Midbrain (tissue), 1 donor: Measurements from ENCODE around the gene PFN4.
"Not testable (repeated sequence)": the region's sequence is repeated elsewhere in the genome, so short reads cannot be mapped to it uniquely, and the experiment has no call there.

Experiments
- DNase-seq: peaks from one replicate; lab custom pipeline; 2025; lab: John Stamatoyannopoulos, UW

Gene PFN4

GRCh38 chr2:24111407-24111901 lies 11.7 kb downstream of the PFN4 start:
- no peak for DNase-seq

DNA sequence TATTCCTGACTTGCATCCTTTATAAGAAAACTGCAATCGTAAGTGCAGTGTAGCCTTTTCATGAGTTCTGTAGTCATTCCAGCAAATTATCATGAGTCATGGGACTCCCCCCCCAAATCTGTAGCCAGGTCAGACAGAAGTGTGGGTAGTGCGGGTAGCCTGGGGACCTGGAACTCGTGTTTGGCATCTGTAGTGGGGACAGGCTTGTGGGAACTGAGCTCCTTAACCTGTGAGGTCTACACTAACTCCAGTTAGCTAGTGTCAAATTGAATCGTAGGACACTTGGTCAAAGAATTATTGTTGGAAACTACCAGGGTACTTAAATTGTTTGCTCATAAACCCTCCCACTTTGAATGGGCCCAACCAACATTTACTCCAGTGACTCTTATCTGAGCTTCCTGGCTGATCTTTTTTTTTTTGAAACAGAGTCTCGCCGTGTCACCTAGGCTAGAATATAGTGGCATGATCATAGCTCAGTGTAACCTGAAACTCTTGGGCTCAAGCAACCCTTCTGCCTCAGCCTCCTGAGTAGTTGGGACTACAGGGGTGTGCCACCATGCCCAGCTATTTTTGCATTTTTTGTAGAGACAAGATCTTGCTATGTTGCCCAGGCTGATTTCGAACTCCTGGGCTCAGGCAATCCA lies 12.4 kb downstream of the PFN4 start:
- DNase-seq: no peak

GRCh38 chr2:24109431-24109830 lies 13.7 kb downstream of the PFN4 start:
- not testable (repeated sequence) for DNase-seq

GRCh38 chr2:24107336-24107735 lies 15.8 kb downstream of the PFN4 start:
- no peak for DNase-seq

DNA sequence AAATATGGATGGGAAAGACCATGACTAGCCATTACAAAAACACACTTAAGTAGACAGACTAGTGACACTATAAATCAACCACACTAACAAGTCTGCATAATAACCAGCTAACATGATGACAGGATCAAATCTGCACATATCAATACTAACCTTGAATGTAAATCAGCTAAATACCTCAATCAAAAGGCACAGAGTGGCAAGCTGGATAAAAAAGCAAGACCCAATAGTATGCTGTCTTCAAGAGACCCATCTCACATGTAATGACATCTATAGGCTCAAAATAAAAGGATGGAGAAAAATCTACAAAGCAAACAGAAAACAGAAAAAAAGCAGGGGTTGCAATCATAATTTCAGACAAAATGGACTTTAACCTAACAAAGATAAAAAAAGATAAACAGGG lies 16.3 kb downstream of the PFN4 start:
- no peak for DNase-seq

DNA sequence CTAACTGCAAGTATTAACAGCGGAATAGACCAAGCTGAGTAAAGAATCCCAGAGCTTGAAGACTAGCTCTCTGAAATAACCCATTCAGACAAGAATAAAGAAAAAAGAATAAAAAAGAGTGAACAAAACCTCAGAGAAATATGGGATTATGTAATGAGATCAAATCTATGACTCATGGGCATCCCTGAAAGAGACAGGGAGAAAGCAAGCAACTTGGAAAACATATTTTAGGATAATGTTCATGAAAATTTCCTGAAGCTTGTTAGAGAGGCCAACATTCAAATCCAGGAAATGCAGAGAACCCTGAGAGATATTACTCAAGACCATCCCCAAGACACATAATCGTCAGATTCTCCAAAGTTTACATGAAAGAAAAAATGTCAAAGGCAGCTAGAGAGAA lies 17.3 kb downstream of the PFN4 start:
- no peak for DNase-seq

DNA sequence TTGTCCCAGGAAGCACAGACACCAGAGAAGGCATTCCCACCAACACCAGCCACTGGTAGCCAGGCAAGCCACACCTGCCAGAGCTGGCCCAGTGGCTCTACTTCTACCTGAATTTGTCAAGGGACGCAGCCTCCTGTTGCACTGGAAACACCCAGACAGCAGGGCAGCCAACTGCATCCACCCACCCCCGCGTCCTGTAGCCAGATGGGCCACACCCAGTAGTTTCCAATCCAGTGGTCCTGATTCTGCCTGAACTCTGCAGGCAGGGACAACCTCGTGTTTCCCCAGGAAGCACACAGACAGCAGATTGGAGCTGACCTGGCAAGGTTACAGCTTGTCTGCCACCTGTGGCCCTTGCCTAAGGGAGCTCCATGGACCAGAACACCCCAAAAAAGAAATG lies 18.2 kb downstream of the PFN4 start:
- no peak for DNase-seq

DNA sequence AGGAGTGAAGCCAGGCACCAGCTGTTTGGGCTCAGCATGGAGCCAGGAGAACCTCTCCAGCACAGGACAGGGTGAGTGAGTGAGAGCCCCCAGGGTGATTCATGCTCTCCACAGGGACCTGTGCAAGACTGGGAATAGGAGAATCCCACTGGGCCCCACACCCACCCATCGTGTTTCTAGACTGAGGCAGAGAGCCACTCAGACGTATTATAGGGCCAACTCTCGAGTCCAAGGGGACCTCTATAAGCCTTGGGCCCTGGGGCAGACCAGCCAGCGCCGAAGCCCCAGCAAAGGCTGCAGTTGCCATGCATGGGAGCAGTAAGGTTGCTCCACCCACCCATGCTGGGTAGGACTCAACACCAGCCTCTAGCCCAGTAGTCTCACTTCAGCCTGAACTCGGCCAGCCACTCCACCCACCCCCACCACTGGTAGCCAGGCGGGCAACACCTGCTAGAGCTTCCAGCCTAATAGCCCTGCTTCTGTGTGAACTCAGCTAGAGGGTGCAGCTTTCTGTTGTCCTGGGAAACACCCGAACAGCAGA lies 19.0 kb downstream of the PFN4 start:
- no peak for DNase-seq

DNA sequence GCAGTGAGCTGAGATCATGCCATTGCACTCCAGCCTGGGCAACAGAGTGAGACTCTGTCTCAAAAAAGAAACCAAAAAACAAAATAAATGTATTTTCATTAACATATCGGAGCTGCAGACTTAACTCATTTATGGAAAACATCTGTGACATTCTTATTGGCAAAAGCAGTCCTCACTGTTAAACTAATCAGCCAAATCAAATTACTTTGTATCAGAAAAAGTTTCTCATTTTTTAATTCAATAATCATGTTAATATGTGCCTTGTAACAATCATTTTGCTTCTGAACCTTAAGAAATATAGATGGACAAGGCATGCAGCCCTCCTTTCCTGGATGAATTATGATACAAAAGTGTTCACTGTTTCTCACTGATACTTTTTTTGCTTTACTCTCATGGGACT lies 20.5 kb downstream of the PFN4 start:
- no peak for DNase-seq

DNA sequence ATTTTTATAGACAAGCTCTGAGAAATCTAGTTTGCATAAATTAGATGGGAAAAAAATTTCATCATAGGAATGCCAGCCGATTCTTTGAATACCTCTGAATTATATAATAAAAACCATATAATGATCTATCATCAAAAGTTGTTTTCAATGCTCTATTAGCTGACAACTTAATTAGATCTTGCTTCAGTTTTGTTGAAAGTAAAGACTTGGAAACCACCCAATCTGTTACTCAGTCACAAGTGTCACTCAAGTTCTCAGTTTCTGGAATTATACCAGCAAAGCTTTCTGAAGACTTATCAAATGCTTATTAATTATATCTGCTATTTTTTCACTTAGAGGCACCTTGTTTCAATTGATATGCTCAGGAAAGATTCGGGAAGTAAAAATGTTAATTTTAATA lies 21.1 kb downstream of the PFN4 start:
- DNase-seq: no peak

GRCh38 chr2:24100732-24101131 lies 22.4 kb downstream of the PFN4 start:
- not testable (repeated sequence) for DNase-seq

DNA sequence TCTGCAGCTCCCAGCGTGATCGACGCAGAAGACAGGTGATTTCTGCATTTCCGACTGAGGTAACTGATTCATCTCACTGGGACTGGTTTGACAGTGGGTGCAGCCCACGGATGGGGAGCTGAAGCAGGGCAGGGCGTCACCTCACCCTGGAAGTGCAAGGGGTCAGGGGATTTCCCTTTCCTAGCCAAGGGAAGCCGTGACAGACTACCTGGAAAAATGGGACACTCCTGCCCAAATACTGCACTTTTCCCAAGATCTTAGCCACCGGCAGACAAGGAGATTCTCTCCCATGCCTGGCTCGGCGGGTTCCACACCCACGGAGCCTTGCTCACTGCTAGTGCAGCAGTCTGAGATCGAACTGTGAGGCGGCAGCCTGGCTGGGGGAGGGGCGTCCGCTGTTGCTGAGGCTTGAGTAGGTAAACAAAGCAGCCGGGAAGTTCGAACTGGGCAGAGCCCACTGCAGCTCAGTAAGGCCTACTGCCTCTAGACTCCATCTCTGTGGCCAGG lies 27.9 kb downstream of the PFN4 start:
- DNase-seq: not testable (repeated sequence)

DNA sequence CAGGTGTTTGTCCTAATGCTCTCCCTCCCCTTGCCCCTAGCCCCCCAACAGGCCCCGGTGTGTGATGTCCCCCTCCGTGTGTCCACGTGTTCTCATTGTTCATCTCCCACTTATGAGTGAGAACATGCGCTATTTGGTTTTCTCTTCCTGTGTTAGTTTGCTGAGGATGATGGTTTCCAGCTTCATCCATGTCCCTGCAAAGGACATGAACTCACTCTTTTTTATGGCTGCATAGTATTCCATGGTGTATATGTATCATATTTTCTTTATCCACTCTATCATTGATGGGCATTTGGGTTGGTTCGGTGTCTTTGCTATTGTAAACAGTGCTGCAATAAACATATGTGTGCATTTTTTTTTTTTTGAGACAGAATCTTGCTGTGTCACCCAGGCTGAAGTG lies 29.9 kb downstream of the PFN4 start:
- not testable (repeated sequence) for DNase-seq

DNA sequence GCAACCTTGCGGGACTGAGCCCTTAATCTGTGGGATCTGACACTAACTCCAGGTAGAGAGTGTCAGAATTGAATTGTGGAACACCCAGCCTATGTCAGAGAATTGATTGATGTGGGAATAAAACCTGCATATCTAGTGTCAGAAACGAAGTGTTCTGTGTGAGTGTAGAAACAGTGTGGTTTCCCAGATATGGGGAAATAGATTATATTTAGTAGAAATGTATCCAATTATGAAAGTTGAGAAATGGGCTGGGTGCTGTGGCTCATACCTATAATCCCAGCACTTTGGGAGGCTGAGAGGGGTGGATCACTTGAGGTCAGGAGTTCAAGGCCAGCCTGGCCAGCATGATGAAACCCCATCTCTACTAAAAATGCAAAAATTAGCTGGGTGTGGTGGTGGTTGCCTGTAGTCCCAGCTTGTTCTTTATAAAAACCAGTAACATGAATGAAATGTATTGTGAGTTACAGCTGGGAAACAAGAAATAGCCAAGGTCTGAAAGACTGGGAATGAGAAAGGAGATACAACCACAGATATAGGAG lies 34.2 kb downstream of the PFN4 start:
- DNase-seq: no peak

DNA sequence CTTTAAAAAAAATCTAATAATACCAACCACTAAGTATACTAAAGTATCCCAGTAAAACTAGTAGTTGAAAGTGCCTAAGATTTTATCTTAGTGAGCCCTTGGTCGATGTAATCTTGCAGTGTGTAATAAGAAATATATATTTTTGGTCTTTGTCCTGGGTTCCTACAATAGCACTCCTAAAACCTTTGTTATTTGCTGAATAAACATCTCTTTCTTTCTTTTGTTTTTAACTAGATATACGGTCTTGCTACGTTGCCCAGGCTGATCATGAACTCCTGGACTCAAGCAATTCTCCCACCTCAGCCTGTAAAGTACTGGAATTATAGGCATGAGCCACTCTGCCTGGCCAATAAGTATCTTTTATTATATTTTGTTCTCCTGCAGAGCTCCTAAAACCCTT lies 36.1 kb downstream of the PFN4 start:
- DNase-seq: no peak

GRCh38 chr2:24086241-24086640 lies 36.9 kb downstream of the PFN4 start:
- no peak for DNase-seq

DNA sequence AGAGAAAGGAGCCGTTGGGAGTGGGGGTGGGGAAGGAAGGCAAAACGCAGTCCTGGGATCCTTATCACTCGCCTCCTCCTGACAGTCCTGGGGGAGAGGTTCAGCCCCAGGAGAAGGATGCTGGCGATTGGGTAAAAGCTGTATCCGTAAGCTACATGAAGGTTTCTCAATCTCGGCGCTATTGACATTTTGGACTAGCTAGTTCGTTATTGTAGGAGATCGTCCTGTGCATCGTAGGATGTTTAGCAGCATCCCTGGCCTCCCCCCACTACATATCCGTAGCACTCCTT lies 38.0 kb downstream of the PFN4 start:
- DNase-seq: no peak

DNA sequence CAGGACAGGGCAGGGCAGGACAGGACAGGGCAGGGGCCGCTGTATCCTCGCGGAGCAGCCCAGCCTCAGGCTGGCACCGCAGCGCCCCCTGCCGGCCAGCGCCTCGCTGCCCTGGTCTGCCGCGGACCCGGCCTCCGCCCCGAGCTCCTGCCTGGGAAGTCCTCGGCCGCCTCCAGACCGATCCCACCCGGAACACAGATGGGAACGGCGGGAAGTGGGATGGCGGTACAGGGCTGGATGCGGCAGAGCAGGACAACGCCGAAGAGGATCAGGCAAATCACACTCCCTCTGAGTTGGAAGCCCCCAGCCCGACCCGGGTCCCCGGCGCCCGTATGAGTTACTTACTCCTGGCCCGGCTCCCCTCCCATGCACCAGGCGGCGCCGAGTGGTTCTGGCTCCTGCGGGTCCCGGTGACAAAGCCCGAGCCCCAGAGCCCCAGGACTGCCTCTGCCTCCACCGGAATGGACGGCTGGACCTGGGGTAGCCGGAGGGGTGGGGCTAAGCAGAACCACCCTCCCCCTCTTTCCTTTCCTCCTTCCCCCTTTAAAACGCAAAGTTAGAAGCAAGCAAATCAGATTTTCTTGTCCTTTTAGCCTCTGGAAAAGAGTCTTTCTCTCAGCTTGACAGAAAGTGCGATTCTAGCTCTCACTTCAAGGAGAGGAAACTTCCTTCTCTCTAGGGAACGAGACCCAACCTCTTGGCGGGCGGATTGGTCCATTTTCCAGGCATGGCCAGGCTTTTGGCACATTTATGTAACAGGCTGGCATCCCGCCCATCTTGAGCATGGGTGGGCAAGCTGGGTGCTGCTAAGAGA lies 38.5 kb downstream of the PFN4 start, which contains the start of gene TP53I3:
Gene TP53I3, minus strand, starts transcription at position 449 of the 814 bp plus-strand sequence. CDS start 508 bp downstream, outside the sequence.
- DNase-seq: peak; percentile 86

- DNase-seq: no peak
Measured at GRCh38 chr2:24083567-24084385, 39.4 kb downstream of the PFN4 start.

- no peak for DNase-seq
Measured at GRCh38 chr2:24082787-24083566, 40.2 kb downstream of the PFN4 start.

DNA sequence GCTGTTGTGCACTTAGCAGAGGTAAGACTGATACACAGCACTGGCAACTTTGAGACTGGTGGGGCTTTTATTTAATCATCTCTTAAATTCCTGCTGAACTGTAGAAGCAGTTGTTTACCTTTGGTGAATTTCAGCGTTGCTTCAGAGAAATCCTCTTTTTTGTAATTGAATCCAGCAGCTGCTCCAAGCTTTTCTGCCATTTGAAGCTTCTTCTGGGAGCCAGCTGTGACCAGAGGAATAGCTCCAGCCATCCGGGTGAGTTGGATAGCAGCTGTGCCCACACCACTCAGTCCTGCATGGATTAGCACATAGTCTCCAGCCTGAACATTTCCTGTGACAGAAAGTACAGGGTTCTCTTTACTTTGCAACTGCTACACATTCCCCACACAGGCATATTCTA lies 42.4 kb downstream of the PFN4 start:
- no peak for DNase-seq
